LNCaP clone FGC (cell line): ENCODE measurements around the gene MYH10.

Experiments
- DNase-seq: peaks from one replicate; pipeline ENCODE4 v3.0.0-alpha.2; 2011; ENCODE audit warnings: low read depth
- H3K4me3 ChIP-seq: 2 replicates; pipeline ENCODE4 v1.5.1; 2011; ENCODE audit warnings: mild to moderate bottlenecking, low read depth, low read length, control low read depth
- CTCF ChIP-seq: IDR thresholded peaks from 2 replicates; pipeline ENCODE4 v1.5.1; 2012; ENCODE audit warnings: mild to moderate bottlenecking; ENCODE audit not compliant: control insufficient read depth, insufficient read depth; ENCODE audit errors: extremely low read depth

MYH10 gene

DNA sequence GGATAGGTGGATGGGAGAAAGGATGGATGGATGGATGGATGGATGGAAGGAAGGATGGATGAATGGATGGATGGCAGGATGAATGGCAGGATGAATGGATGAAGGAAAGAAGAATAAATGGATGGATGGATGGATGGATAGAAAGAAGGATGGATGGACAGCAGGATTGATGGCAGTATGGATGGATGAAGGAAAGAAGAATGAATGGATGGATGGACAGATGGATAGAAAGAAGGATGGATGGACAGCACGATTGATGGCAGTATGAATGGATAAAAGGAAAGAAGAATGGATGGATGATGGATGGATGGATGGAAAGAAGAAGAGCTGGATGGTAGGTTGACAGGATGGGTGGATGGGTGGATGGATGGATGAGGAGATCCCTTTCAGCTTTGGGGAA is 9.2 kb upstream of the MYH10 start:
- no peak for TF ChIP-seq CTCF
- DNase-seq = no peak
- no peak overlapping the region for H3K4me3 ChIP-seq

DNA sequence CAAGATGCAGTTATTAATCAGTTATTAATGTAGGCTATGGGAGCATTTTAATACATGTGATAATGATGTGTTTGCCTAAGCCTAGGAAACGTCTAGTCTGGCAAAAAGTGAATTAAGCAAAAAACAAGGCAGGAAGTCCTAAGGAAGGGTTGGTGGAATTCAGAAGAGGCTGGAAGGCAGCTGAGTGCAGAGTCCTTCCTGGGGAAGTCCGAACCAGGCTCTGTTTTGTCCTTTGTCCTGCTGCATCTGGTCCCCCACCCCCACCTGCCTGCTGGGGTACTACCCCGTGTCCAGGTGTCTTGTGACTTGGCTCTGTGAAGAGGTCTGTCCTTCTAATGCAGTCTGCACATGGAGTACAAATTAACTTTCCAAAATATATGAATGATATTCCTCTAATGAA is 1.5 kb upstream of the MYH10 start:
- H3K4me3 ChIP-seq = peak overlapping the region; percentile 74
- no peak for DNase-seq
- no peak for TF ChIP-seq CTCF

GRCh38 chr17:8631554-8631877 is 991 bp upstream of the MYH10 start:
- no peak for DNase-seq
- no peak for TF ChIP-seq CTCF

GRCh38 chr17:8630802-8631553 is 453 bp upstream of the MYH10 start:
- TF ChIP-seq CTCF = peak; percentile 33; the same call in 1 of the 2 replicates
- H3K4me3 ChIP-seq = peak overlapping the region; percentile 74
- peak; percentile 100 for DNase-seq

More at GRCh38 chr17:8631554-8631877, 991 bp upstream of the MYH10 start:
- H3K4me3 ChIP-seq = peak overlapping the region; percentile 74

GRCh38 chr17:8629371-8630226 is 926 bp downstream of the MYH10 start:
- no peak for DNase-seq
- peak overlapping the region; percentile 74 for H3K4me3 ChIP-seq
- TF ChIP-seq CTCF = no peak

DNA sequence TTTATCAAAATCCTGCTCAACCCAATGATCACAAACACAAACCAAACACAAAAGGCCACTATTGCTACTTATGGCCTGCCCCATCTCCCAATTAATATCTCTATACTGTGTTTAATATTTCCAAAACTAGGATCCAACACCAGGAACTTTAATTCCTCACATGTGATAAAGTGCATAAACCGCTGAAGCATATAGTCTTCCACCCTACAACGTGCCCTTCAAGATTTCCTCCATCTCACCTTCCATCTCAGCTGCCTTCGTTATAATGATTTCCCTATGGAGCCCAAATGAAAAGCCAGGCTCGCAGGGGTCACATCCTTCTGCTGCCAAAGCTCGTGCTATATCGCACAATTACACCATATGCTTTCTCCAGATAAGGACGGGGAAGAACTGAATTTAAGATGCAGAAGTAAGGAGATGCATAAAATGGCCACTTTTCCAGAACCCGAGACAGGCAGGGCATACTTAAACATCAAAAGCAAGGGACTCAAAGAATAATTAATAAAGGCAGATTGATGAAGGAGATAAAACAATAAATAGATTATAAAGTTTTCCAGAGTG is 1.8 kb downstream of the MYH10 start:
- no peak for DNase-seq
- peak overlapping the region; percentile 74 for H3K4me3 ChIP-seq
- no peak for TF ChIP-seq CTCF
